VCaP (cell line): ENCODE results near the gene KCNS1.
"Not testable (repeated sequence)": the region's sequence is repeated elsewhere in the genome, so short reads cannot be mapped to it uniquely, and the experiment has no call there.

Source experiments
- H3K27ac ChIP-seq: fragments of 450-650 bp; 2 replicates; pipeline ENCODE4 v1.5.1; 2017
- CTCF ChIP-seq: fragments of 450-650 bp; conservative IDR thresholded peaks from 2 replicates; pipeline ENCODE4 v1.5.1; 2017; ENCODE audit warnings: mild to moderate bottlenecking, moderate library complexity

Gene KCNS1

GRCh38 chr20:45066372-45066771, 34.6 kb downstream of the KCNS1 start:
- TF ChIP-seq CTCF: no peak
- no peak overlapping the region for H3K27ac ChIP-seq

GRCh38 chr20:45064812-45065211, 36.1 kb downstream of the KCNS1 start:
- TF ChIP-seq CTCF: no peak
- H3K27ac ChIP-seq: no peak overlapping the region

- H3K27ac ChIP-seq: not testable (repeated sequence)
These were observed 37.8 kb downstream of the KCNS1 start for GRCh38 chr20:45063107-45063506.

GRCh38 chr20:45061244-45061643, 39.7 kb downstream of the KCNS1 start:
- no peak overlapping the region for H3K27ac ChIP-seq

GRCh38 chr20:45060294-45060693, 40.6 kb downstream of the KCNS1 start:
- no peak for TF ChIP-seq CTCF
- H3K27ac ChIP-seq: no peak overlapping the region

More at GRCh38 chr20:45061244-45061643, 39.7 kb downstream of the KCNS1 start:
- TF ChIP-seq CTCF: no peak

GRCh38 chr20:45059022-45059728, 41.8 kb downstream of the KCNS1 start:
- TF ChIP-seq CTCF: no peak
- peak overlapping the region; percentile 87; the same call in 1 of the 2 replicates for H3K27ac ChIP-seq

GRCh38 chr20:45058168-45058850, 42.6 kb downstream of the KCNS1 start:
- TF ChIP-seq CTCF: no peak
- H3K27ac ChIP-seq: peak overlapping the region; percentile 87
